Measurements from ENCODE around the gene ADAMTS5. TPM values are rescaled to one million over a fixed set of nuclear protein-coding genes. Genes with fewer than 3 reads are reported as not detected.

The ADAMTS5 gene
- total and polyA plus RNA-seq, 2 of the 8 experiments (the other 6 are each of a cell fraction or from before 2014, with no cell fraction given): 0.20 to 1.1 TPM

GRCh38 chr21:26884436-26884835, 82.5 kb downstream of the ADAMTS5 start:
- H3K4me2 ChIP-seq (ENCODE audit: insufficient read depth in 1 of 2, low read depth in 2 of 2, low read length in 2 of 2): no peak overlapping the region
- no peak overlapping the region for H3K9ac ChIP-seq (replicated peaks in 1 of 4; ENCODE audit: extremely low read depth in 1 of 4, low read depth in 3 of 4, low read length in 3 of 4)
- H3K79me2 ChIP-seq (ENCODE audit: control insufficient read depth in 1 of 2, insufficient read depth in 2 of 2, low read length in 2 of 2): no peaks in the 10 kb centered on the region
- POLR2A ChIA-PET (ENCODE audit: partially characterized antibody): no interaction called here
- H3K9me3 ChIP-seq (ENCODE audit: insufficient read depth in 2 of 2, low read depth in 1 of 2, low read length in 1 of 2): no peaks in the 10 kb centered on the region
- no peak overlapping the region for H2BK120ac ChIP-seq (replicated peaks; ENCODE audit: low read depth, low read length)
- H3K4me3 ChIP-seq (ENCODE audit: extremely low read depth in 1 of 4, insufficient read depth in 2 of 4, low read depth in 3 of 4, low read length in 4 of 4): no peak overlapping the region
- H3K79me1 ChIP-seq (ENCODE audit: low read depth, low read length): no peaks in the 10 kb centered on the region
- no peak overlapping the region for H2BK15ac ChIP-seq (ENCODE audit: low read length)
- no peaks in the 10 kb centered on the region for H3K27me3 ChIP-seq (replicated peaks in 1 of 4; ENCODE audit: control insufficient read depth in 3 of 4, extremely low read depth in 1 of 4, insufficient read depth in 3 of 4, low read length in 3 of 4)
- H2AFZ ChIP-seq (ENCODE audit: low read length): no peak overlapping the region
- no peaks in the 10 kb centered on the region for H3K23me2 ChIP-seq (ENCODE audit: low read depth, low read length)
- H3K27ac ChIP-seq (ENCODE audit: low read depth, low read length): no peak overlapping the region
- H4K5ac ChIP-seq (ENCODE audit: insufficient read length, low read depth, low read length): no peak overlapping the region
- no peak overlapping the region for H3K18ac ChIP-seq (ENCODE audit: extremely low read depth, low read length)
- H3K23ac ChIP-seq (ENCODE audit: insufficient read length): no peak overlapping the region
- H3K56ac ChIP-seq (replicated peaks; ENCODE audit: insufficient read length, low read depth, low read length): no peak overlapping the region
- H3K14ac ChIP-seq (ENCODE audit: insufficient read length): no peak overlapping the region
- no peaks in the 10 kb centered on the region for H4K20me1 ChIP-seq (replicated peaks in 1 of 2; ENCODE audit: control insufficient read depth in 1 of 2, insufficient read depth in 2 of 2, low read length in 2 of 2)
- FAIRE-seq (no peak), DNase-seq (ENCODE audit: low read depth in 1 of 2, low spot score in 2 of 2) (no peak)
- H2BK5ac ChIP-seq (ENCODE audit: low read depth, low read length): no peak overlapping the region
- H4K8ac ChIP-seq (ENCODE audit: extremely low read depth, insufficient read depth, low read length): no peak overlapping the region
- CTCF ChIA-PET (ENCODE audit: partially characterized antibody): interaction anchor here (1.1 to 8.6 kb wide), 5 partner anchors 20 to 78 kb away, joined by 3 to 74 read pairs (median 4); no protein-coding TSS in a partner anchor
- no peak overlapping the region for H2BK20ac ChIP-seq (ENCODE audit: low read length)
- no peak overlapping the region for H4K91ac ChIP-seq (replicated peaks; ENCODE audit: insufficient read length, low read length)
- H2BK12ac ChIP-seq (ENCODE audit: low read depth, low read length): no peak overlapping the region
- no peaks in the 10 kb centered on the region; a peak in 1 of 8 replicates for H3K36me3 ChIP-seq (ENCODE audit: control insufficient read depth in 2 of 4, insufficient read depth in 4 of 4, low read length in 3 of 4)
- WGBS, 2 experiments (ENCODE audit: extremely low coverage in 1 of 2, insufficient coverage in 1 of 2, insufficient read length in 1 of 2, insufficient replicate concordance in 2 of 2, low coverage in 1 of 2, low lambda C conversion rate in 2 of 2, missing lambda C conversion rate in 1 of 2): 87% methylated on average over 2 of the region's 2 CpGs; no CpG with 5 or more reads in 1 of the 2 experiments
- no peak overlapping the region for H3K4ac ChIP-seq (replicated peaks; ENCODE audit: insufficient read length, low read depth, low read length)
- H3K4me1 ChIP-seq (replicated peaks in 1 of 4; ENCODE audit: control insufficient read depth in 3 of 4, insufficient read depth in 4 of 4, low read length in 3 of 4): no peaks in the 10 kb centered on the region
- no peak overlapping the region for H2AK5ac ChIP-seq (ENCODE audit: low read depth, low read length)
- TF ChIP-seq GABPA (IDR thresholded peaks at IDR 0.05; ENCODE audit: borderline replicate concordance, insufficient read depth, low read length): no peak
- TF ChIP-seq PHF8 (conservative IDR thresholded peaks at IDR 0.05; ENCODE audit: low read depth, low read length): no peak
- no peak for TF ChIP-seq TCF12 (IDR thresholded peaks at IDR 0.05; ENCODE audit: low read depth, low read length)
- TF ChIP-seq SP4 (IDR thresholded peaks at IDR 0.05; ENCODE audit: low read length): no peak
- TF ChIP-seq KDM5A (IDR thresholded peaks at IDR 0.05; ENCODE audit: low read length): no peak
- no peak for TF ChIP-seq SAP30 (IDR thresholded peaks at IDR 0.05; ENCODE audit: insufficient read depth, insufficient replicate concordance, low read length)
- no peak for TF ChIP-seq ZNF274 (IDR thresholded peaks at IDR 0.05; ENCODE audit: borderline replicate concordance, extremely low read depth, low read length)
- no peak for TF ChIP-seq CEBPB (IDR thresholded peaks at IDR 0.05; ENCODE audit: low read depth, low read length)
- no peak for TF ChIP-seq BACH1 (IDR thresholded peaks at IDR 0.05; ENCODE audit: low read length)

Data from H1 (cell line).